Measurements from ENCODE around the gene SLC16A9. TPM values are rescaled to one million over a fixed set of nuclear protein-coding genes. Genes with fewer than 3 reads are reported as not detected.

Gene SLC16A9
- polyA plus RNA-seq, 1 of the 3 experiments (the other 2 are of a cell fraction), result 4.7 TPM

DNA sequence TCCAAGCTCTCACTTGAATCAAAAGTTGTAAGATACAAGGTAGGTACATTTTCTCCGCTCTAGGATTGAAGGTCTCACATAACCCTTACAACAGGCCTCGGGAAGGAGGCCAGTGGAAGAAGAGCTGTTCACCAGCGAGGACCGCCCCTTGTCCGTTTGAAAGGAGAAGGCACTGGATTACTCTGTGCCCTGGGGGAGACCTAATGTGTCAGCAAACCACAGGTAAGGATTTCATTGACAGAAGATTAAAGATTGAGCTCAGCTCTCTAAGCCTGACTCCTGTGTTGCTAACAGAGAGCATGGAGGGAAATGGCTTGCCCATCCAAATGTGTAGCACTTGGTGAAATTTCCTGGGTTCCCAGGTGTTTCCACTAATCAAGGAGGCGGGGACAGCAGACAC lies 81.2 kb downstream of the SLC16A9 start:
- Histone ChIP-seq H3K4me3 (ENCODE audit: low read depth in 2 of 2, low read length in 1 of 2) (no peak overlapping the region), H4K20me1 (ENCODE audit: insufficient read depth) (no peaks in the 10 kb centered on the region), H3K27me3 (ENCODE audit: insufficient read depth) (no peaks in the 10 kb centered on the region), H3K27ac (ENCODE audit: low read depth in 2 of 2, low read length in 1 of 2) (no peak overlapping the region), H3K9me2 (no peaks in the 10 kb centered on the region), H3K79me2 (ENCODE audit: insufficient read depth) (no peaks in the 10 kb centered on the region), H3K4me2 (no peak overlapping the region), H3K36me3 (replicated peaks in 1 of 2; ENCODE audit: control insufficient read depth in 1 of 2, insufficient read depth in 2 of 2, low read length in 1 of 2) (no peaks in the 10 kb centered on the region), H3K9me3 (no peaks in the 10 kb centered on the region), H3K4me1 (ENCODE audit: control insufficient read depth in 1 of 2, insufficient read depth in 2 of 2, low read depth in 1 of 2, low read length in 1 of 2) (peaks cover 0 to 2% of the 10 kb centered on the region in 2 experiments; a peak in 1 of 4 replicates), H3F3A (replicated peaks; ENCODE audit: insufficient read depth) (no peaks in the 10 kb centered on the region), H2AFZ (ENCODE audit: low read depth) (no peak overlapping the region), H3K9ac (no peak overlapping the region)
- ChIA-PET CTCF (interaction anchor here (0.9 to 8.2 kb wide), 7 partner anchors 73 to 676 kb away, joined by 3 to 85 read pairs (median 4); no protein-coding TSS in a partner anchor), POLR2A (no interaction called here)
- WGBS (ENCODE audit: low lambda C conversion rate), result 71% methylated on average over 6 of the region's 6 CpGs
- no peak for DNase-seq
- TF ChIP-seq, protein P1, sequence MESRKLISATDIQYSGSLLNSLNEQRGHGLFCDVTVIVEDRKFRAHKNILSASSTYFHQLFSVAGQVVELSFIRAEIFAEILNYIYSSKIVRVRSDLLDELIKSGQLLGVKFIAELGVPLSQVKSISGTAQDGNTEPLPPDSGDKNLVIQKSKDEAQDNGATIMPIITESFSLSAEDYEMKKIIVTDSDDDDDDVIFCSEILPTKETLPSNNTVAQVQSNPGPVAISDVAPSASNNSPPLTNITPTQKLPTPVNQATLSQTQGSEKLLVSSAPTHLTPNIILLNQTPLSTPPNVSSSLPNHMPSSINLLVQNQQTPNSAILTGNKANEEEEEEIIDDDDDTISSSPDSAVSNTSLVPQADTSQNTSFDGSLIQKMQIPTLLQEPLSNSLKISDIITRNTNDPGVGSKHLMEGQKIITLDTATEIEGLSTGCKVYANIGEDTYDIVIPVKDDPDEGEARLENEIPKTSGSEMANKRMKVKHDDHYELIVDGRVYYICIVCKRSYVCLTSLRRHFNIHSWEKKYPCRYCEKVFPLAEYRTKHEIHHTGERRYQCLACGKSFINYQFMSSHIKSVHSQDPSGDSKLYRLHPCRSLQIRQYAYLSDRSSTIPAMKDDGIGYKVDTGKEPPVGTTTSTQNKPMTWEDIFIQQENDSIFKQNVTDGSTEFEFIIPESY (IDR thresholded peaks at IDR 0.05; ENCODE audit: borderline replicate concordance, low read depth), result no peak
- TF ChIP-seq TEAD4 (IDR thresholded peaks at IDR 0.05; ENCODE audit: borderline replicate concordance, insufficient read depth) (no peak), CHD2 (IDR thresholded peaks at IDR 0.05; ENCODE audit: low read length, partially characterized antibody) (no peak), EZH2phosphoT487 (IDR thresholded peaks at IDR 0.05; ENCODE audit: borderline replicate concordance, low read depth) (no peak), TCF12 (IDR thresholded peaks at IDR 0.05) (no peak), SIN3A (IDR thresholded peaks at IDR 0.05; ENCODE audit: borderline replicate concordance, low read depth, low read length) (no peak), GABPA (IDR thresholded peaks at IDR 0.05; ENCODE audit: low read depth) (no peak), FOXJ3 (CRISPR knock-in tag; IDR thresholded peaks at IDR 0.05) (no peak), YY1 (IDR thresholded peaks at IDR 0.05; ENCODE audit: low read depth) (no peak), TAF1 (IDR thresholded peaks at IDR 0.05; ENCODE audit: borderline replicate concordance, low read depth, low read length) (no peak), MXI1 (IDR thresholded peaks at IDR 0.05; ENCODE audit: low read depth, low read length) (no peak), NRF1 (IDR thresholded peaks at IDR 0.05; ENCODE audit: low read depth, low read length) (no peak), POLR2AphosphoS5 (IDR thresholded peaks at IDR 0.05; ENCODE audit: low read depth, low read length) (no peak), SMC3 (IDR thresholded peaks at IDR 0.05; ENCODE audit: low read depth, low read length) (no peak)
- TF ChIP-seq, protein P2, sequence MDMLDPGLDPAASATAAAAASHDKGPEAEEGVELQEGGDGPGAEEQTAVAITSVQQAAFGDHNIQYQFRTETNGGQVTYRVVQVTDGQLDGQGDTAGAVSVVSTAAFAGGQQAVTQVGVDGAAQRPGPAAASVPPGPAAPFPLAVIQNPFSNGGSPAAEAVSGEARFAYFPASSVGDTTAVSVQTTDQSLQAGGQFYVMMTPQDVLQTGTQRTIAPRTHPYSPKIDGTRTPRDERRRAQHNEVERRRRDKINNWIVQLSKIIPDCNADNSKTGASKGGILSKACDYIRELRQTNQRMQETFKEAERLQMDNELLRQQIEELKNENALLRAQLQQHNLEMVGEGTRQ (IDR thresholded peaks at IDR 0.05; ENCODE audit: borderline replicate concordance, low read depth, low read length), result no peak
- TF ChIP-seq, protein P3, sequence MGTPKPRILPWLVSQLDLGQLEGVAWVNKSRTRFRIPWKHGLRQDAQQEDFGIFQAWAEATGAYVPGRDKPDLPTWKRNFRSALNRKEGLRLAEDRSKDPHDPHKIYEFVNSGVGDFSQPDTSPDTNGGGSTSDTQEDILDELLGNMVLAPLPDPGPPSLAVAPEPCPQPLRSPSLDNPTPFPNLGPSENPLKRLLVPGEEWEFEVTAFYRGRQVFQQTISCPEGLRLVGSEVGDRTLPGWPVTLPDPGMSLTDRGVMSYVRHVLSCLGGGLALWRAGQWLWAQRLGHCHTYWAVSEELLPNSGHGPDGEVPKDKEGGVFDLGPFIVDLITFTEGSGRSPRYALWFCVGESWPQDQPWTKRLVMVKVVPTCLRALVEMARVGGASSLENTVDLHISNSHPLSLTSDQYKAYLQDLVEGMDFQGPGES (IDR thresholded peaks at IDR 0.05; ENCODE audit: low read depth, low read length), result no peak
- TF ChIP-seq, protein P4, sequence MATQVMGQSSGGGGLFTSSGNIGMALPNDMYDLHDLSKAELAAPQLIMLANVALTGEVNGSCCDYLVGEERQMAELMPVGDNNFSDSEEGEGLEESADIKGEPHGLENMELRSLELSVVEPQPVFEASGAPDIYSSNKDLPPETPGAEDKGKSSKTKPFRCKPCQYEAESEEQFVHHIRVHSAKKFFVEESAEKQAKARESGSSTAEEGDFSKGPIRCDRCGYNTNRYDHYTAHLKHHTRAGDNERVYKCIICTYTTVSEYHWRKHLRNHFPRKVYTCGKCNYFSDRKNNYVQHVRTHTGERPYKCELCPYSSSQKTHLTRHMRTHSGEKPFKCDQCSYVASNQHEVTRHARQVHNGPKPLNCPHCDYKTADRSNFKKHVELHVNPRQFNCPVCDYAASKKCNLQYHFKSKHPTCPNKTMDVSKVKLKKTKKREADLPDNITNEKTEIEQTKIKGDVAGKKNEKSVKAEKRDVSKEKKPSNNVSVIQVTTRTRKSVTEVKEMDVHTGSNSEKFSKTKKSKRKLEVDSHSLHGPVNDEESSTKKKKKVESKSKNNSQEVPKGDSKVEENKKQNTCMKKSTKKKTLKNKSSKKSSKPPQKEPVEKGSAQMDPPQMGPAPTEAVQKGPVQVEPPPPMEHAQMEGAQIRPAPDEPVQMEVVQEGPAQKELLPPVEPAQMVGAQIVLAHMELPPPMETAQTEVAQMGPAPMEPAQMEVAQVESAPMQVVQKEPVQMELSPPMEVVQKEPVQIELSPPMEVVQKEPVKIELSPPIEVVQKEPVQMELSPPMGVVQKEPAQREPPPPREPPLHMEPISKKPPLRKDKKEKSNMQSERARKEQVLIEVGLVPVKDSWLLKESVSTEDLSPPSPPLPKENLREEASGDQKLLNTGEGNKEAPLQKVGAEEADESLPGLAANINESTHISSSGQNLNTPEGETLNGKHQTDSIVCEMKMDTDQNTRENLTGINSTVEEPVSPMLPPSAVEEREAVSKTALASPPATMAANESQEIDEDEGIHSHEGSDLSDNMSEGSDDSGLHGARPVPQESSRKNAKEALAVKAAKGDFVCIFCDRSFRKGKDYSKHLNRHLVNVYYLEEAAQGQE (IDR thresholded peaks at IDR 0.05; ENCODE audit: low read depth, low read length), result no peak
- TF ChIP-seq, protein P5, sequence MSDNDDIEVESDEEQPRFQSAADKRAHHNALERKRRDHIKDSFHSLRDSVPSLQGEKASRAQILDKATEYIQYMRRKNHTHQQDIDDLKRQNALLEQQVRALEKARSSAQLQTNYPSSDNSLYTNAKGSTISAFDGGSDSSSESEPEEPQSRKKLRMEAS (IDR thresholded peaks at IDR 0.05; ENCODE audit: low read depth), result no peak
- TF ChIP-seq, protein P6, sequence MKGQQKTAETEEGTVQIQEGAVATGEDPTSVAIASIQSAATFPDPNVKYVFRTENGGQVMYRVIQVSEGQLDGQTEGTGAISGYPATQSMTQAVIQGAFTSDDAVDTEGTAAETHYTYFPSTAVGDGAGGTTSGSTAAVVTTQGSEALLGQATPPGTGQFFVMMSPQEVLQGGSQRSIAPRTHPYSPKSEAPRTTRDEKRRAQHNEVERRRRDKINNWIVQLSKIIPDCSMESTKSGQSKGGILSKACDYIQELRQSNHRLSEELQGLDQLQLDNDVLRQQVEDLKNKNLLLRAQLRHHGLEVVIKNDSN (IDR thresholded peaks at IDR 0.05; ENCODE audit: borderline replicate concordance, low read depth), result no peak
